ENCODE measurements around the gene GET4. TPM values are rescaled to one million over a fixed set of nuclear protein-coding genes. Genes with fewer than 3 reads are reported as not detected.
A peak's percentile ranks its signal among the peaks of the same experiment; 100 is the strongest.

Gene GET4
- total and polyA plus RNA-seq, 2 of the 13 experiments (the other 11 are each of a cell fraction or from before 2014, with no cell fraction given) = 28.2 to 35.2 TPM

GRCh38 chr7:926061-927030 lies 50.0 kb downstream of the GET4 start (continued):
- no peak for TF ChIP-seq TFDP2 (CRISPR knock-in tag; IDR thresholded peaks at IDR 0.05)
- TF ChIP-seq EEA1 (CRISPR knock-in tag; IDR thresholded peaks at IDR 0.05; ENCODE audit: borderline replicate concordance) = no peak
- TF ChIP-seq TRIM24 (CRISPR knock-in tag; IDR thresholded peaks at IDR 0.05) = no peak
- TF ChIP-seq ARNT2 (CRISPR knock-in tag; IDR thresholded peaks at IDR 0.05; ENCODE audit: low read depth) = peak; percentile 56; the same call in 1 of the 2 replicates
- TF ChIP-seq, protein P1, sequence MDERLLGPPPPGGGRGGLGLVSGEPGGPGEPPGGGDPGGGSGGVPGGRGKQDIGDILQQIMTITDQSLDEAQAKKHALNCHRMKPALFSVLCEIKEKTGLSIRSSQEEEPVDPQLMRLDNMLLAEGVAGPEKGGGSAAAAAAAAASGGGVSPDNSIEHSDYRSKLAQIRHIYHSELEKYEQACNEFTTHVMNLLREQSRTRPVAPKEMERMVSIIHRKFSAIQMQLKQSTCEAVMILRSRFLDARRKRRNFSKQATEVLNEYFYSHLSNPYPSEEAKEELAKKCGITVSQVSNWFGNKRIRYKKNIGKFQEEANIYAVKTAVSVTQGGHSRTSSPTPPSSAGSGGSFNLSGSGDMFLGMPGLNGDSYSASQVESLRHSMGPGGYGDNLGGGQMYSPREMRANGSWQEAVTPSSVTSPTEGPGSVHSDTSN (CRISPR knock-in tag; IDR thresholded peaks at IDR 0.05) = no peak
- TF ChIP-seq ZSCAN21 (CRISPR knock-in tag; IDR thresholded peaks at IDR 0.05; ENCODE audit: borderline replicate concordance) = peak; percentile 34; the same call in 1 of the 2 replicates
- peak; percentile 92 for TF ChIP-seq ESRRA (CRISPR knock-in tag; IDR thresholded peaks at IDR 0.05; ENCODE audit: low read depth)
- no peak for TF ChIP-seq STAT5B (CRISPR knock-in tag; IDR thresholded peaks at IDR 0.05)
- peak; percentile 65 for TF ChIP-seq ISL2 (CRISPR knock-in tag; IDR thresholded peaks at IDR 0.05)
- TF ChIP-seq KLF9 (CRISPR knock-in tag; IDR thresholded peaks at IDR 0.05; ENCODE audit: low read depth) = no peak
- TF ChIP-seq, protein P2, sequence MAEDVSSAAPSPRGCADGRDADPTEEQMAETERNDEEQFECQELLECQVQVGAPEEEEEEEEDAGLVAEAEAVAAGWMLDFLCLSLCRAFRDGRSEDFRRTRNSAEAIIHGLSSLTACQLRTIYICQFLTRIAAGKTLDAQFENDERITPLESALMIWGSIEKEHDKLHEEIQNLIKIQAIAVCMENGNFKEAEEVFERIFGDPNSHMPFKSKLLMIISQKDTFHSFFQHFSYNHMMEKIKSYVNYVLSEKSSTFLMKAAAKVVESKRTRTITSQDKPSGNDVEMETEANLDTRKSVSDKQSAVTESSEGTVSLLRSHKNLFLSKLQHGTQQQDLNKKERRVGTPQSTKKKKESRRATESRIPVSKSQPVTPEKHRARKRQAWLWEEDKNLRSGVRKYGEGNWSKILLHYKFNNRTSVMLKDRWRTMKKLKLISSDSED (CRISPR knock-in tag; IDR thresholded peaks at IDR 0.05) = no peak
- TF ChIP-seq ZNF33A (CRISPR knock-in tag; IDR thresholded peaks at IDR 0.05; ENCODE audit: borderline replicate concordance) = no peak
- no peak for TF ChIP-seq ZNF766 (CRISPR knock-in tag; IDR thresholded peaks at IDR 0.05; ENCODE audit: borderline replicate concordance)
- peak; percentile 63; the same call in 1 of the 2 replicates for TF ChIP-seq BCL3 (CRISPR knock-in tag; IDR thresholded peaks at IDR 0.05)
- TF ChIP-seq ARHGAP35 (CRISPR knock-in tag; IDR thresholded peaks at IDR 0.05; ENCODE audit: borderline replicate concordance) = no peak
- TF ChIP-seq HNRNPUL1 (IDR thresholded peaks at IDR 0.05; ENCODE audit: low read depth, low read length) = no peak
- peak; percentile 46; the same call in 1 of the 2 replicates for TF ChIP-seq TFE3 (CRISPR knock-in tag; IDR thresholded peaks at IDR 0.05)
- TF ChIP-seq ZSCAN20 (CRISPR knock-in tag; IDR thresholded peaks at IDR 0.05; ENCODE audit: borderline replicate concordance) = no peak
- TF ChIP-seq ZNF138 (CRISPR knock-in tag; IDR thresholded peaks at IDR 0.05; ENCODE audit: low read depth) = no peak
- no peak for TF ChIP-seq SOX6 (IDR thresholded peaks at IDR 0.05)
- TF ChIP-seq SOX6 (CRISPR knock-in tag; IDR thresholded peaks at IDR 0.05) = peak; percentile 89

Data from HepG2 (cell line).